Activated CD4-positive, alpha-beta T cell treated with anti-CD3 and anti-CD28 coated beads, Interleukin-2, amount 50 U/mL, for 48 hours (primary cell): Measurements from ENCODE around the gene C12orf60.

Experiments used
- DNase-seq, 2 experiments: peaks; one replicate each; pipeline ENCODE4 v3.0.0-alpha.2; 2020

Gene C12orf60

GRCh38 chr12:14777271-14777670 lies 26.2 kb upstream of the C12orf60 start:
- DNase-seq = no peak

GRCh38 chr12:14779834-14780233 lies 23.6 kb upstream of the C12orf60 start:
- no peak for DNase-seq

DNA sequence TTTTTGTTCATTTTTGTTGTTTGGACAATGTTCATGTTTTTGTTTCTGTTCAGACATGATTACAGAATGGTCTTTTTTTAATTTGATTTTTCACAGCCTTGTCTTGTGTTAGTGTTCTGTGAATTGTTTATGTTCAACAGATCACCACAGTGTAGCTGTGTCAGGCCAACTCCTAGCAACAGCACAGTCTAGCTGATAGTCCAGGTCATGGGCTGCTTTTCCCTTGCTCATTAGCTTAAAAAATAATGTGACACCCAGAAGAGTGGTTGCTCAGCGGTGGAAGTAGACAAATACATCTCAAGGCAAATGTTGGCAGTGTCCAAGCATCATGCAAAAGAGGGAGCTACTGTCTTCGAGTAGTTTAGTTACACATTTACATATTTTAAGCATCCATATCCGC lies 22.6 kb upstream of the C12orf60 start:
- DNase-seq = no peak

DNA sequence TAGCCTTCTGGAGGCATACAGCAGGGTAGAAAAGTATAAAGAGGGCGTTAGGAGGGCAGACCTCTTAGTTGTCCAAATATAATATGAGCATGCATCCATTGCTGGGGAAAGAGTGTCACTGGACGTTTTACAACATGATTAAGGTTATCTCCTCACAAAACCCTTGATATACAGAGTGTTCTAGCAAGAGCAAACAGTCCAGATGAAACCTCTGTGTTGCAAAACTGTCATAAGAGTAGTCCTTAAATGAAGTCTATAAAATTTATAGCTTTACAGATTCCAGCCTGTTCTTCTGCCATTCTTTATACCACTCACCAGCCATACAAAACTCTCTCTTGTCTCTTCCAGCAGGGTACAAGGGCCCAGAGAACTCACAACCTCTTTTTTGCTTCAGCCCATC lies 21.9 kb upstream of the C12orf60 start:
- DNase-seq = no peak

- no peak for DNase-seq
Observed at GRCh38 chr12:14782756-14783155, 20.7 kb upstream of the C12orf60 start.

DNA sequence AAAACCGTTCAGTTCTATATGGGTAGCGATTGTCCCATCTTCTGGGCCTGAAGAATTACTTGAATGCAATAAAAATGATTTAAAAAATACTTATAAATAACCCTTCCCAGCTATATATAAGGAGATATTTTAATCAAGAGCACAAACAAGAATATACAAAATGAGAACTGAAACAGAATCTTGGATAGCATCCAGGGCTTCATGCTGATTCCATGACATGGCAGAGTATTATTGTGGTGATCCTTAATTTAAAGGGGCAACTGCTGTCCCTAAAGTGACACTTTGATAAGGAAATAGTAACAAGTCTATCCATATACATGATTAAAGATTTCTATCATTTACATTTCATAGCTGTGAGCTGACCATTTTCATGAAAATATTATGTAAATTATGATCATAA lies 19.0 kb upstream of the C12orf60 start:
- DNase-seq = no peak

DNA sequence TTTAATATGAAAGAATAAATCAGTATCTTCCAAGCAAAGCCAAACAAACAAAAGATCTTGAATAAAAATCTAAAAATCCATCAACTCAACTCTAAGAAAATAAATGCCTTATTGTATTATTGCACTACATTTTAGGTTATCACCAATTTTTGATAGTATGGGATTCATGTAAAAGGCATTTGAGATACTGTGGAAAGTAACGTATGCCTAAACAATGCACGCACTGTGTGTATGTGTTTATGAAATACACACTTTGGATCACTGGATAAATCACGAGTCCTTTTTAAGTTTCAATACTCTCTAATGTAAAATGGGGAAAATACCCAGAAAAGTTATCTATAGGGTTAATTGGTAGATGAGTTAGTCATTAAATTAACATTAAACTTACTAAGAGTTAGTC lies 17.9 kb upstream of the C12orf60 start:
- DNase-seq = no peak

- no peak for DNase-seq
Observed at GRCh38 chr12:14795028-14795448, 8.4 kb upstream of the C12orf60 start.

DNA sequence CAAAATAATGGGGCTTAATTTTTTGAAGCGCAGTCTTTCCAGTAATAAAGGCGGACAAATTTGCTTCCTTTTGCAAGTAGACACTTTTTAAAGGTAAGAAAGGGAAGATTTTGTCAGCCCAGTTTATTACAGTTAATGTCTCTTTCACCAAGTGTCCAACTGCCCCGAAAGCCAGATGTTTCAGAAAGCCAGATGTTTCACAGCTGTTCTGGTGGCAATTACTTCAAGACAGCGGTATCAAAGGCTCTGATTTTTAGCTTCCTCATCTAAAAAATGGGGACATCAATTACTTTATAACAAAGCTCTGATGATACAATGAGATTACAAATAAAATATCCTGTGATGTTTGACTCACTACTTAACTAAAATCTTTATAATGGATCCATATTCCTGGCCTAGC lies 1.2 kb upstream of the C12orf60 start:
- DNase-seq = no peak

- DNase-seq = no peak
Observed at GRCh38 chr12:14802721-14803010, 804 bp upstream of the C12orf60 start.

GRCh38 chr12:14803830-14804160 lies 325 bp downstream of the C12orf60 start:
- DNase-seq = no peak

GRCh38 chr12:14810167-14810952 lies 6.9 kb downstream of the C12orf60 start:
- no peak for DNase-seq

- no peak for DNase-seq
Observed at GRCh38 chr12:14810953-14811483, 7.5 kb downstream of the C12orf60 start.

DNA sequence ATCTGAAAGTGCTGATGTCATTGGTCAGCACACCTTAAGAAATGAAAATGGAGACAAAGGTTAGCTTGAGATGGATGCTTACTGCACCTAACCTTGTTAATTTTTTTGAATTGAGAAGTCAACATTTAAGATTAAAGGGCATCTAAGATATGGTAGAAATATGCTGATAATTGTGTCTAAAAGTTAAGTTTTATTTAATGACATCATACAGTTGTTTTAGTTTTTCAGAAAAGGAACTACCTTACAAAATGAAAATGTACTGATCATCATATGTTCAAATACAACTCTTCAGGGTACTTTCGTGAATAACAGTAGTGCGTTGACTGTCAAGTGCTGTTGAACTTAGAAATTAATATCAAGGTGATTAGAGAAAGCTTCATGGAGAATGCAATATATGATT lies 8.0 kb downstream of the C12orf60 start:
- no peak for DNase-seq

DNA sequence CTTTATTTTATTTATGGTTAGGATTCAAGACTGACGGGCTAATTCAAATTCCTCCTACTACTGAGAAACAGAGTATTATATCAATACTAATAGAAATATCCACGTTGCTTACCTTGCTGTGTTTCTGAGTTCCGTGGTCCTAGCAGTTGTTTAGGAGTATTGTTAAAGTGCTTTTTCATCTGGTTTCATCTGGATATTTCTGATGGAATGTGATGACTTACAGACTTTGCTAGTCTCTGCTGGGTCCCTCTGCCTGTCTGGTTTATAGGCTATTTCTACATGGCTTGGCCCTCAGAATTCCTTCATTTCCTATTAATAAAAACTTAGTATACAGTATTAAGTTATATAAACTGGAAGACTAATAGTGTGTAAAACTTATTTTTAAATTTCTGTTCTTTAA lies 10.5 kb downstream of the C12orf60 start, which contains the start of gene SMCO3:
TSS of gene SMCO3 (minus strand) at position 169 of the 400 bp plus-strand sequence. CDS start 7,502 bp downstream, outside the sequence.
- no peak for DNase-seq

DNA sequence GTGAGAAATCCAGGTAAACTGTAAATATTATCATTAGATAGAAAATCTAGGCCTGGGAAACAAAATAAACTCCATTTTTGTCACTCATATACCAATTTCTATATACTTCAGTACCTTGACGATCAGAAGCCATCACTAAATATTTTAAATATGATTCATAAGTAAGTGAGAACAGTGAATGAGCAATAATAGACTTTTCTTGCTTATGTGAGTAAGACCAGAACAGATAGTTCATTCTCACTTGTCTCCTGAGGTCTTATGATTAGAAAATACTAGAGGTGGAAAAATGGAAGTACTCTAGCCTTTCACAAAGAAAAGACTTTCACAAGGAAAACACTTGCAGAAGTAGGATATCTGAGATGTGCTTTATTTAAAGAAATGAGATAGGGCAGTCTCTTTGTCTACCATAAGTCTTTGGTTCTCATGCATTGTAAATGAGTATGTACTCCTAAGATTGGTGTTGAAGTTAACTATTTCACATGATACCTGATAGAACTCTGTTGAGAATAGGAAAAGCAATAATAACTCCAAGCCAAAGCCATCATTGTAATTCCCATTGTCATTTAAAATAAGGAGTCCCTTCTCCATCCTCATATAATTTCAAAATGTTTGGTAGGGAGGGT lies 20.7 kb downstream of the C12orf60 start:
- DNase-seq = no peak

DNA sequence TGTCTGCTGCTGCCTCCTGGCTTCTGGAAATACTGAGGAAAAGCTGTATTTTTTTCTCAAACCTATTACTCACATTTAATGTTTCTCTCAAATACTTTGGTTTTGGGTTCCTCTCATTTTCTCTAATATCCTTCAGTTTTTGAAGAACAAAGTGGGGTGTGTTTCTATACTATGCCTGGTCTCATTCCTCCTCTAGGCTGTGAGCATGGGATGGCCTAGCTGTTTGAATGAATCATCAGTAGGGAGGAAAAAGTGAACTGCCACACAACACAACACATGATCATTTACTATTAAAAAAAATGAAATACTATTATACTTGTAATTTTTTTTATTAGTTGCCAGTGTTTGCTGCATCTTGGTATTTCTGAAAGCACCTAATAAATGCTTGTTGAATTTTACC lies 21.8 kb downstream of the C12orf60 start:
- DNase-seq = no peak

DNA sequence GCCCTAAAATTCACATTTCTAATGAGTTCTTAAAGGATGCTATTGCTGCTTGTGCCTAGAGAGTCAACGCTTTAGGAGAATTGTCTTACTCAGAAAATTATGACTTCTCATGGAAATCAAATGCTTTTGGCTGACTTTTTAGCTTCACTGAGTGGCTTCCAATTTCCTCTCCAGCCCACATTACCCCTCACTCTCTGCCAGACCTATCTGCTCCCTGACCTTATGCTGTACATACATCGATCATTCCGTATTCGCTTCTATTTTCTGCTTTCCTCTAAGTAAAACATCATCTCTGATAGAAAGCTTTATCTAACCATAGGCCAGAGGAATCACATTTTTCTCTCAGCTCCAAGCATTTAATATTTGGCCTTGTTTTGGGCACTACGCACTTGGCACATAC lies 23.0 kb downstream of the C12orf60 start:
- no peak for DNase-seq

DNA sequence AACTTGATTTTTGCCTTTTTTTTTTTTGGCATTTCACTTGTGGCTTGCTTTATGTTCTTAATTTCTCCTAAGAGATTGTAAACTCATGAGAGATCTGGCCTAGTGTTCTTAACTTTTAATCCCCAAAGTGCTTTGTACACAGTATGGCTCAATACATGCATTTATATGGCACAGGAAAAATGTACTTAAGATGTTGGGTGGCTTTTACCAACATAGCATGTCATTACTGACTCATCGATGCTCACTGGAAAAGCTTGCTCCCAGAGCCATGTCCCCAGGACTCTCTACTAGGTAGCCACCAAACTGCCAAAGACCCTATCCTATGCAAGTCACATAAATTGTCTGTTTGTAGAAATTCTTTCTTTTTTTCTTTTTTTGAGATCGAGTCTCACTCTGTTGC lies 23.6 kb downstream of the C12orf60 start:
- no peak for DNase-seq

- no peak for DNase-seq
Observed at GRCh38 chr12:14828892-14829291, 25.4 kb downstream of the C12orf60 start.

GRCh38 chr12:14833336-14833735 lies 29.9 kb downstream of the C12orf60 start:
- no peak for DNase-seq

DNA sequence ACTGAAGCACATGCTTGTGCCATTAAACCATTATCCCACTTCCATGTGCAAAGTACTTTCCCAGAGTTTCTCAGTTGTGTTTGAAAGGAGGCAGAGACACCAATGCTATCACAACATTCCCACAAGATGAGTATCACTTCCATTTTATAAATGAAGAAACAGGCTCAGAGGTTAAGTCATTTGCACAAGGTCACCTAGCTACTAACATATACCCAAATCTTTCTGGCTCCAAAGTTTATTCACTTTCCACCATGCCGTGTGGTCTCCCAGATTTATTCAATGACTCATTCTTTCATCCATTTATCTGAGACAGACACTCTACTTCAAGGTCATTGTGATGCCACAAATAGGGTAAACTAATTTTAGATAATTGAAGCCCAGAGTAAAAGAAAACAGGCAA lies 30.5 kb downstream of the C12orf60 start:
- no peak for DNase-seq

GRCh38 chr12:14834509-14834908 lies 31.0 kb downstream of the C12orf60 start:
- DNase-seq = no peak

DNA sequence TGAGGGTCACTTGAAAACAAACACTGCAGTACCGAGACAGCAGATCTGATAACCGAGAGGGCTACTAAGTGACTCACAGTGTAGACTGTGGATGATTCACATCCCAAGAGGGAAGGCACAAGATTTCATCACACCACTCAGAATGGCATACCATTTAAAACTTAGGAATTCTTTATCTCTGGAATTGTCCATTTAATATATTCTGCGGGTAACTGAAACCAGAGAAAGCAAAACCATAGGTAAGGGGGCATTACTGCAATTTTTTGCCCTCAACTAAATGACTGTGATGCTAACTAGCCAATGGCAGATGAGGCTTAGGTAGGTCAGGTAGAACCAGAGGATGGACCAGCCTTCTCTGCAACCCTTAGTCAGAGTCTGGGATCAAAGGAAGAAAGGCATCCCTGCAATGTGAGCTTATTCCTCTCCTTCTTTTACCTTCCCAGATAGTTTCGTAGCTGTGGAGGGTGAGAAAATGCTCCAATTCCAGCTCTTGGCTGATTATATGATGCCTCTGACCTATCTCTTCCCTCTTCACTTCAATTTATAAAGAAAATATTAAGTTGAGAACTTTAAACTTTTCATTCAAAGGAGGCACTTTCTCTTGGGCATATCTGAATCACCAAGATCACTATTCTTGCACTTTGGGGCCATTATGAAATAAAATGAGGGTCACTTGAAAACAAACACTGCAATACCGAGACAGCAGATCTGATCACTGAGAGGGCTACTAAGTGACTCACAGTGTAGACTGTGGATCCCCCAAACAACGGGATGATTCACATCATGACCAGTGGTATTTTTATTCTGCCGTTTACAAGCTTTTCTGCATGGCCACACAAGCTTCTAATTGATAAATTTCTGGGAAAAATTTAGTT lies 33.1 kb downstream of the C12orf60 start:
- DNase-seq = no peak
